Measurements from ENCODE around the gene DDX43. TPM values are rescaled to one million over a fixed set of nuclear protein-coding genes. Genes with fewer than 3 reads are reported as not detected.

DDX43 gene
- total RNA-seq, 1 experiment from 2014 or later: not detected

Small RNA genes within 50 kb of the gene (small RNA-seq; reads per million reads assigned to genes)
- gene RNU6-975P: 0 reads per million in 2 experiments
- 0.04 to 0.59 reads per million in 2 experiments for gene RPL39P3

Other genes starting within 250 kb of the DDX43 start
- gene KHDC1L, start 169.3 kb upstream of the DDX43 start, total RNA-seq (2014; rRNA removed; shearing (Covaris generic)): not detected in 2 replicates
- 1.5 and 2.8 TPM in 2 replicates for gene KHDC1, start 131.6 kb upstream of the DDX43 start, total RNA-seq (2014; rRNA removed; shearing (Covaris generic))
- gene DPPA5, start 40.6 kb upstream of the DDX43 start, total RNA-seq (2014; rRNA removed; shearing (Covaris generic)): not detected in 2 replicates
- gene KHDC3L, start 32.2 kb upstream of the DDX43 start, total RNA-seq (2014; rRNA removed; shearing (Covaris generic)): not detected in 2 replicates
- gene OOEP, start 24.9 kb upstream of the DDX43 start, total RNA-seq (2014; rRNA removed; shearing (Covaris generic)): not detected in 2 replicates
- 12.4 and 12.6 TPM in 2 replicates for gene CGAS, start 57.5 kb downstream of the DDX43 start, total RNA-seq (2014; rRNA removed; shearing (Covaris generic))
- gene MTO1, start 66.9 kb downstream of the DDX43 start, total RNA-seq (2014; rRNA removed; shearing (Covaris generic)): 41.9 and 50.7 TPM in 2 replicates
- gene EEF1A1, start 126.2 kb downstream of the DDX43 start, total RNA-seq (2014; rRNA removed; shearing (Covaris generic)): 15,595 and 16,429 TPM in 2 replicates